ENCODE data around the gene ATP11B.

GRCh38 chr3:182824957-182825356 is 31.7 kb downstream of the ATP11B start:
- TF ChIP-seq EZH2phosphoT487 (IDR thresholded peaks at IDR 0.05; ENCODE audit: unreplicated experiment) (no peak), EZH2 (IDR thresholded peaks at IDR 0.05; ENCODE audit: low read depth, unreplicated experiment) (no peak), CTCF (conservative IDR thresholded peaks at IDR 0.05; ENCODE audit: low read depth in 2 of 2) (no peak), POLR2AphosphoS5 (IDR thresholded peaks at IDR 0.05; ENCODE audit: low read depth) (no peak), JUNB (IDR thresholded peaks at IDR 0.05; ENCODE audit: unreplicated experiment) (no peak), REST (IDR thresholded peaks at IDR 0.05; ENCODE audit: unreplicated experiment) (no peak), CREB1 (CRISPR knock-in tag; IDR thresholded peaks at IDR 0.05; ENCODE audit: low read depth) (no peak), ETS1 (IDR thresholded peaks at IDR 0.05) (no peak)
